ENCODE data around the gene RTN4RL1.

The RTN4RL1 gene

DNA sequence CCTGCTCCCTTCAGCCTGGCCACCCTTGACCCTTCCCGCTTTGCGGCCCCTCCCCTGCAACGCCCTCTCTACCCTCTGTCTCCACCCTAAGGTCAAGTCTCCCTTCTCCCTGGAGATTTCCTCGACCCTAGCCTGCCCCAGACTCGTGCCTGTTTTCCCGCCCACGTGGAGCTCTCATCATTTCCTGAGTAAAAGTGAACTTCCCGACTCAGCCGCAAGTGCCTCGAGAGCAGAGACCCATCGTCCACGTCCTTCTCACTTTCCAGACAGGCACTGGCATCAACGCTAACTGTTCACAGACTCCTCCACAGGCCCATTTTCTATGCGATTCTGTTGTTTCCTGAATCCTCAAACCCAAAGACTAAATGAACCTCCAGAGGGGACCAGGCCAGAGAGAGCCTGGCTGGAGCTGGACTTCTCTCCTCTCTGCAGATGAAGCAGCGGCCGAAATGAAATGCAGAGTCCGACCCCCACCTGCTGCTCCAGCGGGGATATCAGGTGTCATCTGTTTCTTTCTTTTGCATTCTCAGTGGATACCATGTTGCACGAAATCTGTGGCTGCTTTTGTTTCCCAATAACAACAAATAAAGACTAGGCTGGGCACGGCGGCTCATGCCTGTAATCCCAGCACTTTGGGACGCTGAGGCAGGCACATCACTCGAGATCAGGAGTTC lies 52.5 kb downstream of the RTN4RL1 start:
- DNase-seq, result peak; percentile 29 to 45

DNA sequence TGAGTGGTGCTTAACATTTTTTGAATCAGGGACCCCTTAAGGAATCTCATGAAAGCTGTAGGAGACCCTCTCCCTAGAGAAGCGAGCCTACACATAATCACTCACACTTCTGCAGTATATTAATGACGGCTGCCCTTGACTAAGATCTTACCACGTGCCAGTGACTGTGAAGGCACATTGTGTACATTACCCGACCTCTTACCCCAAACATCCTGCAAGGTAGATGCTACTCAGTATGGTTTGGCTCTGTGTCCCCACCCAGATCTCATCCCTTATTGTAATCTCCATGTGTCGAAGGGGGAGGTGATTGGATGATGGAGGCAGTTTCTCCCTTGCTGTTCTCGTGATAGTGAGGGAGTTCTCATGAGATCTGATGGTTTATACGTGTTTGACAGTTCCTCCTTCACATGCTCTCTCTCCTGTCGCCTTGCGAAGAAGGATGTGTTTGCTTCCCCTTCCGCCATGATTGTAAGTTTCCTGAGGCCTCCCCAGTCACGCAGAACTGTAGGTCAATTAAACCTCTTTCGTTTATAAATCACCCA lies 54.2 kb downstream of the RTN4RL1 start:
- no peak for DNase-seq

DNA sequence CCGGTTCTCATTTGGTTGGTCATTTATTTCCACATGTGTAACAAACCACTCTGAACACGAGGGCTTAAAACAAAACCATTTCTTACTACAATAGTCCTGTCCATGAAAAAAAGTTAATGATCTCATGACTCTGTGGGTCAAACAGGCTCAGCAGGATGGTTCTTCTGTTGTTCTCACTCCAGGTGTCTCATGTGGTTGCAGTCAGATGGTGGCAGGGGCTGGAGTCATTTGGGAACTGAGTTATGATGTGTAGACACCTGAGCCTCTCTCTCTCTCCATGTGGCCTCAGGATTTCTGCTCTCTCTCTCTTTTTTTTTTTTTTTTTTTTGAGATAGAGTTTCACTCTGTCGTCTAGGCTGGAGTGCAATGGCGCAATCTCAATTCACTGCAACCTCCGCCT lies 55.4 kb downstream of the RTN4RL1 start:
- no peak for DNase-seq

DNA sequence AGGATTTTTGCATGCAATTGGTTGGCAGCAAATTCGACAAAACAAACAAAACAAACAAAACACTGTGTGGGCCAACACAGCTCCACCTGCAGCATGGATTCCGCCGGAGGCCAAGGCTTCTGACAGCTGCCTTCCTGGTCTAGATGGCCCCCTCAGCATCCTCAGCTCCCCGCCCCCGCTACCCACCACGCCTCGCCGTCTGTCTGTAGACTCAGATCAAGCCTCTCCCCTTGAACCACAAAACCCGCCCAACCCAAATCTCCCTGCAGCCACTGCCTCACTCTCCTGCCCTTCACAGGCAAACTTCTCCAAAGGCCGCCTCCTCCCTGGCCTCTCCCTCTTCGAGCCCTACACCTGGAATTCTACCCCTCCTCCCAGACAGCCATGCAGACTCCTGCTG lies 57.9 kb downstream of the RTN4RL1 start:
- peak in 1 of 2 experiments; percentile 39 for DNase-seq

DNA sequence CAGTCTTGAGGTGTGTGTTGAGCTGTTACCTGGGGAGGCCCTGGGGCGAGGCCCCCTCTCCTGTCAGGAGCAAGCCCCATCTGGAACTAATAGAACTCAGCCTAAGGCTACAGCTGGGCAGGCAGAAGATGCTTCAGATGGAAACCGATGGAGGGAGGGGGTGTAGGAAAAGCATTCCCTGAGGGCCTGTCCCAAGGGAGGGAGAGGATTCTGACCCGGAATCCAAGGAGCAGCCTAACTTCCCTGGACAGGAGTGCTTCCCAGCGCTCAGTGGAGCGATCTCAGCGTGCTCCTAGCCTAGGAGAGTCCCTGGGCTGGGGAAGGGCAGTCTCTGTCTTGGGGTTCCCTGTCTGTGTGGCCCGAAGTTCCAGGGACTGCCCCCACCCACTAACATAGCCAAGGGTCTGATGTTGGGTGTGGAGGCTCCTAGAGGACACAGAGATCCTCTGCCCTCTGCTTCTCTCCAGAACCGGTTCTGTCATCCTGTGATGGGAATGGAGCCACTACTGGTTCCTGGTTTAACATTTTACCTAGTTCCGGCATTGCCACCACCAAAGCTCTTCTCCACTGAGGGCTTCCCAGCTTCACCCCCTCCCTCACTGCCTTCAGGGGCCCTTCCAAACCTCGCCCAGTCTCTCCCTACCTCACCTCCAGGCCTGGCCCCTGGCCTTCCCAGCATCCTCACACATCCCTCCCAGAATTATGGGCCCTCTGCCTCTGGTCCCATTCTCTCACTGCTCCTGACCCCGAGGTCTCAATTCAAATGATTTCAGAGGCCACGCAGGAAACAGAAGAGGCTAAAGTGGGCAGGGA lies 58.7 kb downstream of the RTN4RL1 start:
- DNase-seq, result no peak

DNA sequence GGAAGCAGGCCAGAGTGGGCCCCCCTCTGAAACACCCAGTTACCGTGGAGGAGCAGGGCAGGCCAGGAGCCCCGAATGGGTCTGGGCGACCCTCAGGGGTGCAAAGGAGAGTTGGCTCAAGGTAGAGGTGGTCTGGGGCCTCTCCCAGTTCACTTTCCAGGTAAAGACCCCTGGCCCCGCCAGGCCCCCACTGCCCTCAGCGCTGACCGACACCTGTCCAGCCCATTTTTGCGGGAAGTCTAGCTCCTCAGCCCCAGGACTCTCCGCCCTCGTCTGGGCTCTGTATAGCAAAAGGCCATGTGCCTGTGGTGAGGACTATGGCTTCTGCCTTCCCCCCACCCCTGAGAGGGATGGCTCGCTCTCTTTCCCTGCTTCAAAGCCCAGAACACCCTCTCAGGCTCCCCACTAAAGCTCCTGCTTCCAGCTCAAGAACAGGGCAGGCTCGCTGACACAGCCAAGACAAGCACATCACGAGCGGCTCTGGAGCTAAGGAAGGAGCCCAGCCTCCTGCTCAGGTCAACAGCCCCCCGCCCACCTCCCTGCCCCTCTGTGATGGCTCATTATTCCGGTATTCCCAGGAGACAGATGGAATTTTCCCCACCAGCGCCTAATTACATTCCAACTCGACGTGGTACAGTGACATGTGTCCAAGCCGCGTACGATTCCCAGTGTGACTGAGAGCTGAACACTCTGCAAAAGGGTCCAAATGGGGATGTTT lies 59.4 kb downstream of the RTN4RL1 start:
- DNase-seq, result no peak

DNA sequence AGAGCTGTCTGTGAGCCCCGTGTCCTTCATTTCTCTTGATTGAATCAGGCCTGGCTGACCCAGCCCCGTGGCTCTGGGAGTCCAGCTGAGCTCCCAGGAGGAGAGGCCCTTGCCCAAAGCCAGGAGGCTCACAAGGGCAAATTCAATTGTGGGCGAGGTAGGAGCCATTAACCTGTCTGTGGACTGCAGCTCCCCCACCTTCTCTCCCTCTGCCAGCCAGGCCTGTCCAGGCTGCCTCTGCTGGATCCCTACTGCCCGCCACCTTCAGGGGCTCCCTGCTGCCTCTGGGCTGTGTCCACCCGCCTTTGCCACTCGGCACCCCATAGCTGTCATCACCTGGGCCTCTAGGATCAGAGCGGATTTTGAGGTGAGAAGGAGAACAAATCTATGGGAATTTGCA lies 61.9 kb downstream of the RTN4RL1 start:
- DNase-seq, result no peak

DNA sequence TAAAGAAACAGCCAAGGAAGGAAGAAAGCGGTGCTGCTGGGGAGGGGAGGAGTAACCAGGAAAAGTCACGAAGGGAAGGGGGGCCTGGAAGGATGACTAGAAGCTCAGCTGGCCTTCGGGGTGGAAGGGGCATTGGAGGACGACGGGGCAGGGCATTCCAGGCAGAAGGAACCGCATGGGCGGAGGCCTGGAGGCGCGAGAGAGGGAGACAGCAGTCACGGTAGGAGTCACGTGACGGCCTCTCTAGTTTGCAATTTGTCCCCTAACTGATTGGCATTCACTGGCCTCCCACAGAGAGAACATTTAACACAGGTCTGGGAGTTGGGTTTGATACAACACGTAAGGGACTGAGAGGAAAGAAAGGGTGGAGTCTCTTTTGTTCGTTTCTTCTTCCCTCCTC lies 63.9 kb downstream of the RTN4RL1 start:
- no peak for DNase-seq

DNA sequence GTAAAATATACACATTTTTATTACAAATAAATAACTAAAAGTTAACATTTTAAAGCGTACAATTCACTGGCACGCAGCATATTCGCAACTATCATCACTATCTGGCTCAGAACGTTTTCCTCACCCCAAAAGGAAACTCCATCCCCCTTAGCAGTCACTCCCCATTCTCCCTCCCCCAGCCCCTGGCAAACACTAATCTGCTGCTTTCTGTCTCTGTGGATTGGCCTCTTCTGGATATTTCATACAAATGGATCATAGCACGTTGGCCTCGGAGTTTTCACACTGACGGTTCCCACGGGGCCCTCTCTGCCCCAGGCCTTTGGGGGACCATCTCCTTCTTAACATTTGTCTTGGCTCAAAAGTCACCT lies 64.6 kb downstream of the RTN4RL1 start:
- DNase-seq, result no peak

DNA sequence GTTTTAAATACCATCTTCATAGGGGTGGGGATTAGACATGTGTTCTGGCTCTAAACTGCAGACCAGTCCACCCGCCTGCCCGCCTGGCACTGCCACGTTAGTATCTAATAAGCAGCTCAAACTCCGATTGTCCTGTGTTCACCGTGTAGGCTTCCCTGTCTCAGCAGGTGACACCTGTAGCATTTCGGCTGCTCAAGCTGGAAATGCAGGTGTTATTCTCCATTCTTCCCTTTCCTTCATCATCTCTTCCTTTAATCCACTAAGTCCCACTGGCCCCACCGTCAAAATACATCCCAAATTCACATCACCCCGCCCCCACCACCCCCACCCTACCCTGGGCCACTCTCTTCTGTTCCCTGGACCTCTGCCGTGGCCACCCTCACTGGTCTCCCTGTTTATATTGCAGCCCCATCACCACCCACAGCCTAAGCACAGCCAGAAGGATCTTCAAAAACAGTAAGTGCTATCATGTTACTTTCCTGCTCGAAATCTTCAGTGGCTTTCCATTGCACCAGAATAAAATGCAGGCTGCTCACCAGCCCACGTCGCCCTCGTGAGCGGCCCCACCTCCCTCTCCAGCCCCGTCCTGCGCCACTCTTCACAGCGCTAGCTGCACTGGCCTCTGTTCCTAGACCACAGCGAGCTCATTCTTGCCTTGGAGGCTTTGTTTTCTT lies 65.1 kb downstream of the RTN4RL1 start:
- DNase-seq, result no peak

DNA sequence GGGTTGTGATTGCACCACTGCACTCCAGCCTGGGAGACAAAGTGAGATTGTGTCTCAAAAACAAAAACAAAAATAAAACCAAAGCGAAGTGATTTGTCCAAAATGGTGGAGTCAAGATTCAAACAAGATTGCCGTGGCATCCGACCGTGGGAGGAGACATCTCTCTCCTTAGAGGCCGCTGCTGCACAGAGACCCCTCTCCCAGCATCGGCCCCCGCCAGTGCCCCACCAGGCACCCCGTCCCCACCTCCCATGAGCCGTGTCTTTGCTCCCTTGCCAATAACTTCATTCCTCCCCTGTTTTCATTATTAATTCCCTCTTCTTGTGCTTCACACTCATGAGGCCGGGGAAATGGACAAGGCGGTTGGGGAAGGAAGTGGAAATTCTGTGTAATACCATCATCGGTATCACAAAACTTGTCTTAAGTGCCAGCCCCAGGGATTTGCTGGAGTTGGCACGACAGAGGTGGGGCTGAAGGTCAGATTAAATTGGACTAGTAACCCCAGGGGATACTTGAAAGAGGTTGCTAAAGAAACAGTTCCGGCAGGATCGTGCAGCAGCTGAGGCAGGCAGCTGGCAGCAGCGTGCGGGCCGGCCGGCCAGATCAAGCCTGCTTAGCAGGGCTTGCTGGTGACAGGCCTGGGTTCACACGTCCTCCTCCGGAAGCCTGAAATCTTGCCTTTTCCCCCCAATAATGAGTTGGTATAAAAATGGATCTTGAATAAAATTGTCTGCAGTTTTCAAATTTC lies 66.8 kb downstream of the RTN4RL1 start:
- peak; percentile 22 to 47 for DNase-seq

DNA sequence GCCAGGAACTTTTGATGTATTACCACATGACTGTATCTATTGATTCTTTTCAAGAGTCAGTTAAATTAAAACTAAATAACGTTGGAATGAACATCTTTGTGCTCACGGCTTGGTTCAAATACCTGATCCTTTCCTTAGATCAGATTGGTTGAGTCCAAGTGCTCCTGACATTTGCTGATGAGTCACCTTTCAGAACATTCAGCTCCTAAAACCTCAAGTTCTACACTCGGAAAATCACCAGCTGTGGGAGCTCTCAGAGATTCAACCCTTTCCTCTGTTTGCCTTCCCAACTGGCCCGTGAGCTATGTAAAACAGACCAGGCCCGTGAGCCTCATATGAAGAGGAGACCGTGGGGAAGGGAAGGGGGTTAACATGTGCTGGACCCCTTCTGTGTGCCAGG lies 68.1 kb downstream of the RTN4RL1 start:
- no peak for DNase-seq

DNA sequence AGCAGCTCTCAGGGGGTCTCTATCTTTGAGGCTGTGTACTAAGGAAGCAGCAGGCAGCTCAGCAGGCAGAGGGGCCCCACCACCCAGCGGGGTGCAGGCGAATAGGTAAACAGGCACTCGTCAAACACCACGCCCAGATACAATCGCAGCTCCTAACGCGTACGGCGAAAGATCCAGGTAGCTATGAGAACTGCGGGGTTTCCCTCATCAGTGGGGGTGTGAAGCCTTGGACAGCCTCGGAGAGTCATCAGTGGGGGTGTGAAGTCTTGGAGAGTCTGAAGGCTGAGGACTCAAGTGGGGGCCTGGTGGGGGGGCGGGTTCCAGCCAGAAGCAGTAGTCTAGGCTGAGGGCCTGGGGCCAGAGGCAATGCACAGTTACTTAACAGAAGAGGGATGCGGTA lies 69.0 kb downstream of the RTN4RL1 start:
- no peak for DNase-seq

DNA sequence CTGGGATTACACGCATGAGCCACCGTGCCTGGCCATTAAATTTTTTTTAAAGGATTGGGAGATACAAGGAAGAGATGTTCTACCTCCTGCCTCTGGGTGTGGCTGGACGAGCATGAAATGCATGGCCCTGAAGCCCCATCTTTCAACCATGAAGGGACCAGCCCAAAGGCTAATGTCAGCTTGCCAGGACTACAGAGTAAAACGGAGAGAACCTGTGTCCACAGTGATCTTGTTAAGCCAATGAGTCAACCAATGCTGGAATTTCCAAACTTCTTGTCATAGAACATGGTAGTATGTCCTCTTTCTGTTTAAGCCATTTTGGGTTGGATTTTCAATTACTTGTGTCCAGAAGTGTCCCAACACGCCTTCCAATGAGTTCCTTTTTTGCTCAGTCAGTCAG lies 71.3 kb downstream of the RTN4RL1 start:
- DNase-seq, result no peak

DNA sequence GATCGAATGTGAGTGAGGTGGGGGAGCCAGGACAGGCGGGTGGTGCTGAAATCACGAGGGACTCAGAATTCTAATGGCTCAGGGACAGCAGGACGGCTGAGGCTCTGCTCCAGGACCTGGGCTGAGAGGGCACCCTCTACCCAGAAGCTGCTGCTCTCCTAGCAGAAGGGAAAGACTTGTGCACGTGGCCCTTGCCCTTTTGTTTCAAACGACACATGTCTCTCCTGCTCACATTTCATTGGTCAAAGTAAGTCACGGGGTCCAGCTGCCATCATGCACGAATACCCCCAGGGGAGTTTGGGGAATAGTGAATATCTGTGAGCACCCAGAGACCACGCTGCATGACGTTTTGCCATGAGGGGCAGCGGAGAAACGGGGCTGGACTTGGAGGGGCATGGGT lies 73.2 kb downstream of the RTN4RL1 start:
- DNase-seq, result no peak

DNA sequence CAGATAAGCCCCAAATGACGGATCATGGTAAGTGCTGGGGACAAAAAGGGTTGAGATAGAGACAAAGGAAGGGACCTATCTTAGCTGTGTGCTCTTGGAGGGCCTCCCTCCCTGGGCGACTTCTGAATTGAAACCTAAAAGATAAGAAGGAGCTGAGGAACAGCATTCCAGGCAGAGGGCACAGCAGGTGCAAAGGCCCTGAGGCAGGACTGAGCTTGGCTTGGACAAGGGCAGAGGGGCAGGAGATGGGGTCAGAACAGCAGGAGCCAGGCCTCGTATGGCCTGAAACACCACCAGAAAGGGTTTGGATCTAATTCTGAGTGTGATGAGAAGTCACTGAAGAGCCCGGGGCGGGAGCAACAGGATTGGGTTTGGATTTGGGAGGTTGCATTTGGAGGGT lies 75.4 kb downstream of the RTN4RL1 start:
- DNase-seq, result no peak

DNA sequence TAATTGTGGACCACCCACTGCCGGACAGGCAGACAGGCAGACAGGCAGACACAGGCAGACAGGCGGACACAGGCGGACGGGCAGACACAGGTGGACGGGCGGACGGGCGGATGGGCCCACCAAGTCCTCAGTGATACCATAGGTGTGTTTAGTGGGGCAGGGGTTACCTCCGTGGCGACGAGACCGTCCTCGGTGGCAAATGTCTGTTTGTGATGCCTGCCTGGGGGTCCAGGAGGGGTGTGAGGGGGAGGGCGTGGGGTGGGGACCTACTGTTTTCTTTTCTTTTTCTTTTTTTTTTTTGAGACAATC lies 76.7 kb downstream of the RTN4RL1 start:
- DNase-seq, result no peak

DNA sequence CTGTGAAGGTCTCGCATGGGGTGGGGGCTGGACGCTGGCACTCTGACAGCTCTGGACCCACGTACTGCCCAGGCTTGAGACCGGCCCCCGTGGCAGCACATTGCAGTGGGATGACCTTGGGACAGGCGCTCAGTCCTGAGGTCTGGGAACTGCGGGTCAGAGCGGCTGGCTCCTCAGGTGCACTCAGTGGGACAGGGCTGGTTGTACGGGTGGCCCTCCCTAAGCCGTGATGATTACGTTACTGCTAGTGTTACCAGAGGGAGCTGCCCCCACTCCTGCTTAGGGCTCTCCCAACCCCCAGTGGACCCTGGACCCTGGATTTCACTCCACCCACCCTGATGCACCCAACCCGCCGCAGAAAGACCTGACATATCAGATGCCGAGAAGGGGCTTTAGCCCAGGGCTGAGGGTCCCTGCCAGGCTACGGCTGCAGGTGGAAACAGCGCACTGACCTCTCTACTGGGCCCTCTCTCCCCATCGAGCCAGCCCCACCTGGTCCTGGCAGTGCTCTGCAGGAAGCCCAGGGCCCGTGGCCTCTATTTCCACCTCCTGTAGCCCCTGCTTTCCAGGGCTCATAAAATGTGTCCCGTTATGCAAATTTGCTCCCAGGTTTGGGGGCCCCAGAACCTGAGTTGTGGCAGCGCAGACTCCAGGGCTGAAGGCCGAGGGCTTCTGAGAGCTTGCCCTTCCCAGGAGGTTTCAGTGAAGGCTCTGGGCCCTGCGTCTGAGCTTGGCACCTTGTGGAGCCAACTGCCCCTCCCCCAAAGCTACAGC lies 77.2 kb downstream of the RTN4RL1 start:
- DNase-seq, result no peak

DNA sequence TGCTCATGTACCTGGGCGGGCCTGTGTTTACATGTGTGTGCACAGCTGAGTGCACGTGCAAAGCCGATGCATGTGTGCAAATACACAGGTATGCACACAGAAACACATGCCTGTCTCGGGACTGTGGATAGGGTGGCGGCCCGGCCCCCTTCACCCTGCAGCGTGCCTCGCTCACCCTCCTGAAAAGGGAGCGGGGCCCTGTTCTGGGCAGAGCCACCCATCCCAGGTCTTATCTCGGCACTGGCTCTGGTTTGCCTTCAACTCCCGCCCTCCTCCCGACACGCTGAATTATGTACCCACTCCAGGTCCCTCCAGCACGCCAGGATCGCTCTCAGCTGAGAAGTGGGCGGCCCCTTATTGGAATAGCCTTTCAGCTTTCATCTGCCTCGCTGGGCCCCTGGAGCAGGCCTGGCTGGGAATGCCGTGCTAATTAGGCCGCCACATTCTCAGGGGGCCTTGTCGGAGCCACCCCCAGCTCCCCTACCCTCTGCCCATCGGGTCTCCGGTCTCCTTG lies 77.8 kb downstream of the RTN4RL1 start:
- DNase-seq, result no peak

DNA sequence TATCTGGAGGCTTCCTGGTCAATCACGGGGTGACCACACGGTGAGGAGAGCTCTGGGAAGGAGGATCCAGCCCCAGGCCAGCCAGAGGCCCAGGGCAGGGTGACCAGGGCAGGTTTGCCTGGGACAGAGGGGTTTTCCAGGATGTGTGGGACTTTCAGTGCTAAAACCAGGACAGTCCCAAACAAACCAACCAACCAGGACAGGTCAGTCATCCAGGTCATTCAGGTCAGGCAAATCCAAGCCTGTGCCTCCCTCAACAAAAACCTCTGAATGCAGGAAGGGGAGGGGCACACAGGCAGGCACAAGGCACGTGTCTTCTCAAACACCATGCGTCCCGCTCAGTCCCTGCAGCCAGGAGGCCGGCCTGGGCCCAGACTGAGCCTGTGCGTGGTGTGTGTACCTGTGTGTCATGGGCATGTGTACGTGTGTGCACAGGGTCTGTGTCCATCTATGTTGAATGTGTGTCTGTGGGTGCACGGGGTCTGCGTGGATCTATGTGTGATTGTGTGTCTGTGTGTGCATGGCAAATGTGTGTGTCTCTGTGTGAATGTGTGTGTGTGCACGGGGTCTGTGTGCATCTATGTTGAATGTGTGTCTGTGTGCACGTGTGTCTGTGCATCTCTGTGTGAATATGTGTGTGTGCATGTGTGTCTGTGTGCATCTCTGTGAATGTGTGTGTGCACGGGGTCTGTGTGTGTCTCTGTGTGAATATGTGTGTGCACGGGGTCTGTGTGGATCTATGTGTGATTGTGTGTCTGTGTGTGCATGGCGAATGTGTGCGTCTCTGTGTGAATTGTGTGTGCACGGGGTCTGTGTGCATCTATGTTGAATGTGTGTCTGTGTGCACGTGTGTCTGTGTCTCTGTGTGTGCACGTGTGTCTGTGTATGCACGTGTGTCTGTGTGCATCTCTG lies 78.9 kb downstream of the RTN4RL1 start:
- DNase-seq, result no peak

Measured in SHP77 (cell line).